GM21390 (cell line): ENCODE results near the gene FOXC1.

Experiments used
- ATAC-seq: cut with Tn5 transposase; IDR thresholded peaks from one replicate; pipeline ENCODE4 v1.9.1; 2021; ENCODE audit not compliant: unreplicated experiment

Gene FOXC1

GRCh38 chr6:1622851-1623768, 13.4 kb downstream of the FOXC1 start:
- no peak for ATAC-seq

- ATAC-seq, result no peak
Measured at GRCh38 chr6:1623769-1624057, 14.0 kb downstream of the FOXC1 start.

GRCh38 chr6:1624058-1624850, 14.5 kb downstream of the FOXC1 start:
- no peak for ATAC-seq

- ATAC-seq, result no peak
Measured at GRCh38 chr6:1624851-1625781, 15.4 kb downstream of the FOXC1 start.

- ATAC-seq, result no peak
Measured at GRCh38 chr6:1625794-1626435, 16.2 kb downstream of the FOXC1 start.

- no peak for ATAC-seq
Measured at GRCh38 chr6:1626481-1626880, 16.8 kb downstream of the FOXC1 start.

- ATAC-seq, result no peak
Measured at GRCh38 chr6:1627827-1628560, 18.3 kb downstream of the FOXC1 start.

- no peak for ATAC-seq
Measured at GRCh38 chr6:1629316-1629715, 19.6 kb downstream of the FOXC1 start.

- no peak for ATAC-seq
Measured at GRCh38 chr6:1630212-1630770, 20.6 kb downstream of the FOXC1 start.

- no peak for ATAC-seq
Measured at GRCh38 chr6:1630771-1631217, 21.1 kb downstream of the FOXC1 start.

GRCh38 chr6:1631251-1631650, 21.5 kb downstream of the FOXC1 start:
- no peak for ATAC-seq

- ATAC-seq, result no peak
Measured at GRCh38 chr6:1633366-1634021, 23.8 kb downstream of the FOXC1 start.

- ATAC-seq, result no peak
Measured at GRCh38 chr6:1634081-1634480, 24.4 kb downstream of the FOXC1 start.

- ATAC-seq, result no peak
Measured at GRCh38 chr6:1635305-1636010, 25.7 kb downstream of the FOXC1 start.

- no peak for ATAC-seq
Measured at GRCh38 chr6:1636272-1636825, 26.6 kb downstream of the FOXC1 start.

GRCh38 chr6:1636971-1637871, 27.5 kb downstream of the FOXC1 start:
- no peak for ATAC-seq

- no peak for ATAC-seq
Measured at GRCh38 chr6:1639430-1639829, 29.7 kb downstream of the FOXC1 start.
